WTC11 (cell line): ENCODE data around the gene ZFHX3. TPM values are rescaled to one million over a fixed set of nuclear protein-coding genes. Genes with fewer than 3 reads are reported as not detected.

Experiments used
- ATAC-seq: fragments of 200-7000 bp; cut with Tn5 transposase; 2 replicates; pipeline ENCODE4 v1.10.0; 2021; ENCODE audit warnings: mild to moderate bottlenecking, moderate library complexity
- CTCF ChIA-PET: fragments of 300-600 bp; sonication (Branson Sonifier 250); formaldehyde crosslinking; loops from one replicate; lab custom pipeline; 2021; ENCODE audit warnings: antibody characterized with exemption; lab: Charles Lee
- POLR2A ChIA-PET: fragments of 350-600 bp; sonication (Branson Sonifier 250); formaldehyde crosslinking; loops from one replicate; lab custom pipeline; 2021; ENCODE audit warnings: antibody characterized with exemption; lab: Charles Lee
- DNase-seq: peaks from one replicate; pipeline ENCODE4 v3.0.0; 2021; ENCODE audit warnings: low spot score
- H3K27ac Mint-ChIP-seq: 2 replicates; pipeline ENCODE4 v1.8.0; 2021; ENCODE audit warnings: mixed read lengths
- H3K27me3 Mint-ChIP-seq: 2 replicates; pipeline ENCODE4 v1.8.0; 2021; ENCODE audit warnings: low read depth, mild to moderate bottlenecking, moderate library complexity, mixed read lengths
- H3K36me3 Mint-ChIP-seq: 2 replicates; pipeline ENCODE4 v1.8.0; 2021; ENCODE audit warnings: mixed read lengths
- H3K4me1 Mint-ChIP-seq: 2 replicates; pipeline ENCODE4 v1.8.0; 2022; ENCODE audit warnings: mixed read lengths
- H3K4me3 Mint-ChIP-seq: 2 replicates; pipeline ENCODE4 v1.8.0; 2021; ENCODE audit warnings: mild to moderate bottlenecking, moderate library complexity, mixed read lengths
- H3K9me3 Mint-ChIP-seq: 2 replicates; pipeline ENCODE4 v1.8.0; 2021; ENCODE audit warnings: mixed read lengths
- ATF2 ChIP-seq: sonication (generic); formaldehyde crosslinking; IDR thresholded peaks from 2 replicates; pipeline ENCODE4 v1.8.1; 2022; ENCODE audit warnings: low read depth, missing genetic modification reagents, borderline replicate concordance
- ELF4 ChIP-seq: sonication (generic); formaldehyde crosslinking; IDR thresholded peaks from 2 replicates; pipeline ENCODE4 v1.8.1; 2022; ENCODE audit warnings: low read depth, mild to moderate bottlenecking, moderate library complexity, missing genetic modification reagents
- ETV6 ChIP-seq: sonication (generic); formaldehyde crosslinking; IDR thresholded peaks from 2 replicates; pipeline ENCODE4 v1.8.1; 2022; ENCODE audit warnings: mild to moderate bottlenecking, missing genetic modification reagents
- HMGXB4 ChIP-seq: sonication (generic); formaldehyde crosslinking; IDR thresholded peaks from 2 replicates; pipeline ENCODE4 v1.8.1; 2023; ENCODE audit warnings: mild to moderate bottlenecking, moderate library complexity, missing genetic modification reagents
- IRF2 ChIP-seq: sonication (generic); formaldehyde crosslinking; IDR thresholded peaks from 2 replicates; pipeline ENCODE4 v1.8.0; 2022; ENCODE audit warnings: low read depth, missing genetic modification reagents, borderline replicate concordance
- KAT7 ChIP-seq: sonication (generic); formaldehyde crosslinking; IDR thresholded peaks from 2 replicates; pipeline ENCODE4 v1.8.1; 2023; ENCODE audit warnings: missing genetic modification reagents, mild to moderate bottlenecking, borderline replicate concordance
- OVOL2 ChIP-seq: fragments of 250-450 bp; sonication (Bioruptor Pico); IDR thresholded peaks from 2 replicates; pipeline ENCODE4 v1.9.0; 2021; ENCODE audit warnings: mild to moderate bottlenecking, borderline replicate concordance
- PRDM15 ChIP-seq: sonication (generic); formaldehyde crosslinking; IDR thresholded peaks from 2 replicates; pipeline ENCODE4 v1.8.0; 2022; ENCODE audit warnings: missing genetic modification reagents
- SMAD3 ChIP-seq: sonication (generic); formaldehyde crosslinking; IDR thresholded peaks from 2 replicates; pipeline ENCODE4 v1.8.0; 2022; ENCODE audit warnings: missing genetic modification reagents, mild to moderate bottlenecking, borderline replicate concordance
- TEAD4 ChIP-seq: sonication (generic); formaldehyde crosslinking; IDR thresholded peaks from 2 replicates; pipeline ENCODE4 v1.8.0; 2022; ENCODE audit warnings: mild to moderate bottlenecking, missing genetic modification reagents
- ZNF219 ChIP-seq: sonication (generic); formaldehyde crosslinking; IDR thresholded peaks from 2 replicates; pipeline ENCODE4 v1.8.0; 2023; ENCODE audit warnings: missing genetic modification reagents, mild to moderate bottlenecking, borderline replicate concordance
- ZNF263 ChIP-seq: sonication (generic); formaldehyde crosslinking; IDR thresholded peaks from 2 replicates; pipeline ENCODE4 v1.8.1; 2022; ENCODE audit warnings: low read depth, mild to moderate bottlenecking, moderate library complexity, missing genetic modification reagents
- ZNF317 ChIP-seq: sonication (generic); formaldehyde crosslinking; IDR thresholded peaks from 2 replicates; pipeline ENCODE4 v1.8.1; 2023; ENCODE audit warnings: low read depth, mild to moderate bottlenecking, moderate library complexity, missing genetic modification reagents, borderline replicate concordance
- total RNA-seq: library from RNA; stranded (reverse); gene quantifications from 3 replicates; pipeline ENCODE4 v1.2.3, GENCODE V29; 2021
- TF ChIP-seq, protein P1 (sequence below): sonication (generic); formaldehyde crosslinking; IDR thresholded peaks from 2 replicates; pipeline ENCODE4 v1.8.1; 2022; ENCODE audit warnings: mild to moderate bottlenecking, moderate library complexity, missing genetic modification reagents
- TF ChIP-seq, protein P2 (sequence below): sonication (generic); formaldehyde crosslinking; conservative IDR thresholded peaks from 2 replicates; pipeline ENCODE4 v1.8.1; 2022; ENCODE audit warnings: mild to moderate bottlenecking, missing genetic modification reagents
- TF ChIP-seq, protein P3 (sequence below): fragments of 250-450 bp; sonication (Bioruptor Pico); IDR thresholded peaks from 2 replicates; pipeline ENCODE4 v1.8.0; 2021; ENCODE audit warnings: mild to moderate bottlenecking
- TF ChIP-seq, protein P4 (sequence below): sonication (generic); formaldehyde crosslinking; IDR thresholded peaks from 2 replicates; pipeline ENCODE4 v1.8.1; 2023; ENCODE audit warnings: mild to moderate bottlenecking, missing genetic modification reagents, moderate library complexity
- TF ChIP-seq, protein P5 (sequence below): fragments of 250-450 bp; sonication (Bioruptor Pico); IDR thresholded peaks from 2 replicates; pipeline ENCODE4 v1.9.0; 2021; ENCODE audit warnings: mild to moderate bottlenecking, borderline replicate concordance

Gene ZFHX3
- total RNA-seq, 1 experiment from 2014 or later = 5.7 TPM

DNA sequence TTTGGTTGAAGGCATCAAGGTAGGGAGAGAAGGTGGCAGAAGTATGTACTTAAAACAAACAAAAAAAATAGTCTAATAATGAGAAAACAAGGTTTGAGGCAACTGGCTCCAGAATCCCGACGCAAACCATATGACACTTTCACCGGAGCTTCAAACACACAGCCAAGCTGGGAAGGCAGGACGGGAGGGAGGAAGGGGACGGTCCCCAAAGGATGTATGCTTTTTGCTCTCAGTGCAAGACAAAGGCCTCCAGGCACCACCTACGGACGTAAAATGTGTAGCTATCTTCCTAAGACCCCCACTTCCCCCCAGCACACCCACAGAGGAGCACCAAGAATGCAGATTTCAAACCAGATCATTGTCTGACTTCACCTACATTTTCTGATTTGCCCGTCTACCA lies 102.3 kb downstream of the ZFHX3 start:
- ChIA-PET POLR2A (no interaction called here), CTCF (interaction anchor here (0.8 kb wide), 1 partner anchor 50 kb away, joined by 3 read pairs; no protein-coding TSS in a partner anchor)
- Mint-ChIP-seq H3K27me3 (peaks cover 2% of the 10 kb centered on the region), H3K27ac (no peak overlapping the region), H3K4me3 (no peak overlapping the region), H3K36me3 (peaks cover 7% of the 10 kb centered on the region), H3K9me3 (no peaks in the 10 kb centered on the region; the same call in 1 of the 2 replicates), H3K4me1 (peaks cover 42% of the 10 kb centered on the region)
- DNase-seq (no peak), ATAC-seq (no peak)
- TF ChIP-seq ZNF317 (CRISPR knock-in tag) = no peak
- no peak for TF ChIP-seq ZNF263 (CRISPR knock-in tag)
- no peak for TF ChIP-seq ETV6
- TF ChIP-seq PRDM15 = no peak
- TF ChIP-seq ELF4 (CRISPR knock-in tag) = no peak
- TF ChIP-seq, protein P1, sequence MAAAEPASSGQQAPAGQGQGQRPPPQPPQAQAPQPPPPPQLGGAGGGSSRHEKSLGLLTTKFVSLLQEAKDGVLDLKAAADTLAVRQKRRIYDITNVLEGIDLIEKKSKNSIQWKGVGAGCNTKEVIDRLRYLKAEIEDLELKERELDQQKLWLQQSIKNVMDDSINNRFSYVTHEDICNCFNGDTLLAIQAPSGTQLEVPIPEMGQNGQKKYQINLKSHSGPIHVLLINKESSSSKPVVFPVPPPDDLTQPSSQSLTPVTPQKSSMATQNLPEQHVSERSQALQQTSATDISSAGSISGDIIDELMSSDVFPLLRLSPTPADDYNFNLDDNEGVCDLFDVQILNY (CRISPR knock-in tag) = no peak
- TF ChIP-seq SMAD3 (CRISPR knock-in tag) = no peak
- TF ChIP-seq HMGXB4 = no peak
- TF ChIP-seq, protein P2, sequence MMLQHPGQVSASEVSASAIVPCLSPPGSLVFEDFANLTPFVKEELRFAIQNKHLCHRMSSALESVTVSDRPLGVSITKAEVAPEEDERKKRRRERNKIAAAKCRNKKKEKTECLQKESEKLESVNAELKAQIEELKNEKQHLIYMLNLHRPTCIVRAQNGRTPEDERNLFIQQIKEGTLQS (CRISPR knock-in tag) = no peak
- TF ChIP-seq OVOL2 (CRISPR knock-in tag) = no peak
- TF ChIP-seq KAT7 (CRISPR knock-in tag) = no peak
- TF ChIP-seq IRF2 (CRISPR knock-in tag) = no peak
- TF ChIP-seq ZNF219 = no peak
- TF ChIP-seq TEAD4 = no peak
- TF ChIP-seq ATF2 = no peak
- TF ChIP-seq, protein P3, sequence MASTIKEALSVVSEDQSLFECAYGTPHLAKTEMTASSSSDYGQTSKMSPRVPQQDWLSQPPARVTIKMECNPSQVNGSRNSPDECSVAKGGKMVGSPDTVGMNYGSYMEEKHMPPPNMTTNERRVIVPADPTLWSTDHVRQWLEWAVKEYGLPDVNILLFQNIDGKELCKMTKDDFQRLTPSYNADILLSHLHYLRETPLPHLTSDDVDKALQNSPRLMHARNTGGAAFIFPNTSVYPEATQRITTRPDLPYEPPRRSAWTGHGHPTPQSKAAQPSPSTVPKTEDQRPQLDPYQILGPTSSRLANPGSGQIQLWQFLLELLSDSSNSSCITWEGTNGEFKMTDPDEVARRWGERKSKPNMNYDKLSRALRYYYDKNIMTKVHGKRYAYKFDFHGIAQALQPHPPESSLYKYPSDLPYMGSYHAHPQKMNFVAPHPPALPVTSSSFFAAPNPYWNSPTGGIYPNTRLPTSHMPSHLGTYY = no peak
- TF ChIP-seq, protein P4, sequence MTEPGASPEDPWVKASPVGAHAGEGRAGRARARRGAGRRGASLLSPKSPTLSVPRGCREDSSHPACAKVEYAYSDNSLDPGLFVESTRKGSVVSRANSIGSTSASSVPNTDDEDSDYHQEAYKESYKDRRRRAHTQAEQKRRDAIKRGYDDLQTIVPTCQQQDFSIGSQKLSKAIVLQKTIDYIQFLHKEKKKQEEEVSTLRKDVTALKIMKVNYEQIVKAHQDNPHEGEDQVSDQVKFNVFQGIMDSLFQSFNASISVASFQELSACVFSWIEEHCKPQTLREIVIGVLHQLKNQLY = no peak
- TF ChIP-seq, protein P5, sequence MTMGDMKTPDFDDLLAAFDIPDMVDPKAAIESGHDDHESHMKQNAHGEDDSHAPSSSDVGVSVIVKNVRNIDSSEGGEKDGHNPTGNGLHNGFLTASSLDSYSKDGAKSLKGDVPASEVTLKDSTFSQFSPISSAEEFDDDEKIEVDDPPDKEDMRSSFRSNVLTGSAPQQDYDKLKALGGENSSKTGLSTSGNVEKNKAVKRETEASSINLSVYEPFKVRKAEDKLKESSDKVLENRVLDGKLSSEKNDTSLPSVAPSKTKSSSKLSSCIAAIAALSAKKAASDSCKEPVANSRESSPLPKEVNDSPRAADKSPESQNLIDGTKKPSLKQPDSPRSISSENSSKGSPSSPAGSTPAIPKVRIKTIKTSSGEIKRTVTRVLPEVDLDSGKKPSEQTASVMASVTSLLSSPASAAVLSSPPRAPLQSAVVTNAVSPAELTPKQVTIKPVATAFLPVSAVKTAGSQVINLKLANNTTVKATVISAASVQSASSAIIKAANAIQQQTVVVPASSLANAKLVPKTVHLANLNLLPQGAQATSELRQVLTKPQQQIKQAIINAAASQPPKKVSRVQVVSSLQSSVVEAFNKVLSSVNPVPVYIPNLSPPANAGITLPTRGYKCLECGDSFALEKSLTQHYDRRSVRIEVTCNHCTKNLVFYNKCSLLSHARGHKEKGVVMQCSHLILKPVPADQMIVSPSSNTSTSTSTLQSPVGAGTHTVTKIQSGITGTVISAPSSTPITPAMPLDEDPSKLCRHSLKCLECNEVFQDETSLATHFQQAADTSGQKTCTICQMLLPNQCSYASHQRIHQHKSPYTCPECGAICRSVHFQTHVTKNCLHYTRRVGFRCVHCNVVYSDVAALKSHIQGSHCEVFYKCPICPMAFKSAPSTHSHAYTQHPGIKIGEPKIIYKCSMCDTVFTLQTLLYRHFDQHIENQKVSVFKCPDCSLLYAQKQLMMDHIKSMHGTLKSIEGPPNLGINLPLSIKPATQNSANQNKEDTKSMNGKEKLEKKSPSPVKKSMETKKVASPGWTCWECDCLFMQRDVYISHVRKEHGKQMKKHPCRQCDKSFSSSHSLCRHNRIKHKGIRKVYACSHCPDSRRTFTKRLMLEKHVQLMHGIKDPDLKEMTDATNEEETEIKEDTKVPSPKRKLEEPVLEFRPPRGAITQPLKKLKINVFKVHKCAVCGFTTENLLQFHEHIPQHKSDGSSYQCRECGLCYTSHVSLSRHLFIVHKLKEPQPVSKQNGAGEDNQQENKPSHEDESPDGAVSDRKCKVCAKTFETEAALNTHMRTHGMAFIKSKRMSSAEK = no peak
